SHP77 (cell line): ENCODE measurements around the gene RPTOR.

ENCODE experiments used
- DNase-seq, 2 experiments: peaks; one replicate each; lab custom pipeline; 2025; lab: John Stamatoyannopoulos, UW

RPTOR gene

DNA sequence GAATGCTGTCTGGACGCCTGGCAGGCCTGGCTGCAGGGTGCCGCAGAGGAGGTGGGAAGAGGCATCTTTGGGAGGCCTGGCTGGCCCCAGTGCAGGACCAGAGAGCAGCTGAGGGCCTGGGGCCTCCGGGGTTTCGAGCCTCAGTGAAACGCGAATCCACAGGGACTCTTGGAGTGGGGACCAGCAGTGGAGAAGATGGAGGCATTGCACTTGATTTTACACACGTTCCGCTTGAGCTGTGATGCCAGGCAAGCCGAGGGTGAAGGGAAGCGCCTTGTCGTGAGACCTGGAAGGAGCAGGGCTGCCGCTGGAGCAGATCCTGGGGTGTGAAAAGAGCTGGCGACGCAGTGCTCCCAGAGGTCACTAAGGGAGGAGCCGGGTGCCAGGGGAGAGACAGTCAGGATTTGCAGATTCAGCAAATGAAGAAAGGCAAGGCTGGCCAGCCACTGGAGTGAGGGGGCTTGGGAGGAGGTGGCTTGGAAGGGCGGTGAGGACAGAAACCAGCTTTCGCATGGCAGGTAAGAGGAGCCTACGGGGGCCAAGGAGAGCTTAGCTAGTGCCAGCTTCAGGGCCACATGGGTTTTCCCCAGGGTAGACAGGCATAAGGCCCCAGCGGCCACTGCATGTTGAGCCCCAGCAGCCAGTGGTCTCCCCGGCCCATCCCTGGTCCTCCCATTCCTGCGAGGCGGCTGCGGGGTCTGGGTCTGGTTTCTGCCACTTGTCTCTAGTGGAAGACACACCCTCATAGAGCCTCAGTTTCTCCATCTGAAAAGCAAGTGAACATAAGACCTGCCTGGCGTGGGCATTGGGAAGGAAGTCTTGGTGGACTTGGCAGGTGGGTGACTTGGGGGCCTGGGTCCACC lies 271.8 kb downstream of the RPTOR start:
- DNase-seq = no peak

- no peak for DNase-seq
These were observed 272.7 kb downstream of the RPTOR start for GRCh38 chr17:80817321-80817845.

DNA sequence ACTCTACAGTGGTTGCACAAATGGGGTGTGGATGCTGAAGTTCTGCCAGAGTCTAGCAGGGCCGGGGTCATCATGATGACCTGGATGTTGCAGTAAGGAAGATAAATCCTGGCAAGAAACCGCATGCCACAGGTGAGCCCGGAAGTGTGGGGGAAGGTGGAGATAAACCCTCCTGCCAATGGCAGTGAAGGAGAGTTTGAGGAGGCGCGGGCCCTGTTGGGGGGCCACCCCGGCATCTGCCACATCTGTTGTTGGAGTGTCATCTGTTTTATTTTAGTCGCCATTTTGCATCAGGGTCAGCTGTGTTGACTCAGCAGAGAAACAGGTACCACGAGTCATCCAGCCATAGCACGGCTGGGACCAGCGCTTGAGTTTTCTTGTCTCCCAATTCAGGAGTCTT lies 273.2 kb downstream of the RPTOR start:
- peak in 1 of 2 experiments; percentile 27 for DNase-seq

- no peak for DNase-seq
These were observed 274.2 kb downstream of the RPTOR start for GRCh38 chr17:80818871-80819270.

DNA sequence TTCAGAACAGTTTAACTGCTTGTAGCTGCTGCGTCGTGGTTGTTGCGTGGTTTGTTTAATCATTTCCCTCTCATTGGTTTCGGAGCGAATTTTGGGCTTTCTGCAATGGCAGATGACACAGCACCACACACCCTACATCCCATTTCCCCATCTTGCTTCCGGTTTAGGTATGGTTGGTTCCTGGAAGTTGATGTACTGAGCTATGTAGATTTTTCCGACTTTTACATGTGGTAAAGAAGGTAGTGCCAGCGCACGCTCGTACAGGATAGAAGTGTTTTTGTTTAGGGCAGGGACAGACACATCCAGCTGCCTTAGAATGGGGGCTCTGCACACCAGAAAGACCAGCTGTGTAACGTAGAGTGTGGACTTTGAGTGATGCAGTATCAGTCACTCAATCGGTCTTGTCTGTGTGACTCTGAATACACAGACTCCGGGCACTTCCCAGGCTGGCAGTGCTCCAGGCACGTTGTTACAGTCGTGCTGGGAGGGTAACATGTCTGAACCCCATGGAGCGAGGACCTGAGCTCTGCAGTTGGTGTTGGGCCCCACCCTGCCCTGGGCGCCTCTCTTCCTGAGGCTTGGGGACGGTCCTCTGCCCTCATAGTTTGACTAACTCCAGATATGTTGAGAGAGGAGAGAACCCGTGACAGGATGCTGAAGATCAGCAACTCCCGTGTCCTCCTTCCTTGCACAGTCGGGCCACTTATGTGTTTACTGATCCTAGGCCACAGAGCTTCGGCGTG lies 275.0 kb downstream of the RPTOR start:
- DNase-seq = peak in 1 of 2 experiments; percentile 67

DNA sequence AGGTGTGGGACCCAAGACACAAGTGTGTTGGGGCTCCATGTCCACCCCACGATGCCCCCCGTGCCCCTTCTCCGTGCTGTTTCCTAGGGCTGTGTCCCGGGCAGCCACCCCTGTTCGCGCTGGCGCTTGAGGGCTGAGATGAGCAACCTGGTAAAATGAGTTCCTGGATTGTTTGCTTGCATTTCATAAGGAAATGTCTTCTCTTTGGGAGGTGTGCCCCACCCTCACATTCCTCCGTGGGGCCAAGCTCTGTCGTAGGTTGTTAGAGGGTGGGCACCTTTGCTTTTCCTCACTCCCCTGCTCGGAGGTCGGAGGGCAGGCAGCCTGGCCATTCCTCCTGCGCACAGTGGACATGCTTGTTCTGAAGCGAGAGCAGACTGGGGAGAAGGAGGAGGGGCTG lies 275.7 kb downstream of the RPTOR start:
- DNase-seq = no peak

DNA sequence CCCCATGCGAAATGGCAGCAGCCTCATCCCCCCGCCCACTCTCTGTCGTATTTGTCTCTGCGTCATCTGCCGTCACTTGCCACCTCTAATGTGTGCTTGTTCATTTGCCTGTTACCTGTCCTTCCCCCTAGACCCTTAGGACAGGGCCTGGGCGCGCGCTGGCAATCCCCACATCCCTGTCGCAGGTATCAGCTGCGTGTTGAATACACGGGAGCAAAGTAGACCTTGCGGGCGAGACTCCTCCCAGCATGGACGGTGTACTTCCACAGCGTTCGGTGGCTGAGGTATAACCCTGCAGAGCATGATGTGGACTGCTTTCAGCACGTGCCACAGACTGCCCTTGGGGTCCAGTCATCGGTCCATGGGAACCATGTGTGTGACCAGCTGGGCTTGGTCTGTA lies 276.9 kb downstream of the RPTOR start:
- DNase-seq = no peak

DNA sequence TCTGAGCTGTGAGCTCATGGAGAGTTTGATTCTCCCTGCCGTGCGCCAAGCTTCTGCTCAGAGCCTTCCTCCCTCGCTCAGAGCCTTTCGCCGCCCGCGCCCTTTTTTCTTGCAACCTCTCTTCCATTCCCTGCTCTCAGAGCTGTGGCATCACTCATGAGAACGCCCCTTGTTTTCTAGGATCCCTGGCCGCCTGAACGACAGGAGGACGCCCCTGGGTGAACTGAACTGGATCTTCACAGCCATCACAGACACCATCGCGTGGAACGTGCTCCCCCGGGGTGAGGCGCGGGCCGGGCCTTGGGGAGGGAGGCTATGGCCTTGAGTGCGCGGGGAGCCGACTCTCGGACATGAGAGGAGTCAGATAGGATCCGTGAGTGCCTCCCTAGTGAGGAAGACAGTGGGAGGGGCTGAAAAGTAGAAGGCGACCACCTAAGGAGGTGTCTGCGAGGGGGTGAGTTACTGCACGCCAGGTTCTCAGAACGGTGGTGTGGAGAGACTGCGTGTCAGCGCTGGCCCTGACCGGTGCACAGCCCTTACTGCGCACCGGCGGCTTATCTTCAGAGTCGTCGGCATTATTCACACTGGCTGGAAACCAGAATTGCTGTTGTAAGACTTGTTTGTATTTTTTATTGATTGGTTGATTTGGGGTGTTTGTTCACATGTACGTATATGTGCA lies 277.5 kb downstream of the RPTOR start:
- DNase-seq = no peak

DNA sequence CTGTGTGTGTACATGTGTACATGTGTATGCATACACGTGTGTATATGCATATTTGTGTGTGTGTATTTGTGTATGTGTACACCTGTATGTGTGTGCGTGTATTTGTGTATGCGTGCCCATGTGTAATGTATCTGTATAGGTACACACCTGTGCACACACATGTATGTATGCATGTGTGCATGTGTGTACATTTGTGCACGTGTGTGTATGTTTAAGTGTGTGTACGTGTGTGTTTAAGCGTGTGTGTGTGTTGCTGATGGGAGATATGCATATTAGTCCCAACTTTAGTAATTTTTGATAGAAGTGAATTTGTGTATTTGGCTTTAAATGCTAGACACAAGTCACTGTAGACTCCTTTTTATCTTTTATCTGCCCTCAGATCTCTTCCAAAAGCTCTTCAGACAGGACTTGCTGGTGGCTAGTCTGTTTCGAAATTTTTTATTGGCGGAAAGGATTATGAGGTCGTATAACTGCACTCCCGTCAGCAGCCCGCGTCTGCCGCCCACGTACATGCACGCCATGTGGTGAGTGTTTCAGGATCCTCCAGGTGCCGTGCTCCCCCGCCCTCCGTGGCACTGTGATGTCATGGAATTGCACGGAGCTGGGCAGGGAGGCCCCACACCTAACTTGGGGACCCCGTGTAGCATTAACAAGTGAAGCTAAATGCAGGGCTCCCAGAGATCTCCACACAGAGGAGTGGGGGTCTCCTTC lies 278.2 kb downstream of the RPTOR start:
- DNase-seq = peak in 1 of 2 experiments; percentile 47

- DNase-seq = no peak
These were observed 280.2 kb downstream of the RPTOR start for GRCh38 chr17:80824549-80825470.

DNA sequence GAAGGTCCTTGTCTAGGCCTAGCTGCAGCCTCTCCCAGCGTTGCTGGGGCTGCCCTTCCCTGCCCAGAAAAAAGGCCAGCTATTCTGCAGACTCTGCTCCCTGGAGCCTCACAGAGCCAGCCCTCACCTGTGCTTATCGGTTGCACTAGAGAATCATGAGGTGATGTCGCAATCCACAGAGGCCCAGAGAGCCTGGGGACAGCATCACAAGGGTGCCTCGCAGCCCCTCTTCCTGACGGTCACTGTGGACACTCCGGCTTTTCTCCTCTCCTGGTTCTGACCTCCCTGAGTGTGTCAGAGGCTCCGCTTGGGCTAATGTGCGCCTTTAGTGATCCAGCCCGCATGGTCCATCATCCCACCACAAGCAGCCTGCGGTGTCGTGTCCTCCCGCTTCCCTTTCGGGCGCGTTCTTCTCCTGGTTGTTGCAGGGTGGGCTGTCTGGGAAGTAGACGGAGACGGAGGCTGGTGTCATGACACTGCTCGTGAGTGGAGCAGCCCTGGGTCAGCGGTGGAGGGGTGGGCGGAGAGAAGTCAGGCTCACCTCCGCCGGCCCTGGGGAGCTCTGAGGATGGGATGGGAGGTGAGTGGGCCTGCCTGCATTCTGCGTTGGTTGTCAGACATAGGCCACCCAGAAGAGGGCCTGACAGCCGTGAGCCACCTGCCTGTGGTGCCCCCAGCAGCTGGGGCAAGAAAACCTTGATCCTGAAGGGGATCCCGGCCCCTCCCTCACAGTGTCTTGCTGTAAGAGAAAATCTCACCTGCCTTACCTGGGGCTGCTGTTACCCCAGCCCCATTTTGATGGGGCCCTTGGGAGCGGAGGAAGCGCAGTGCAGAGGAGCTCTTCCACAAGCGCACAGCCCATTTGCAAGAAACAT lies 281.1 kb downstream of the RPTOR start:
- DNase-seq = no peak

DNA sequence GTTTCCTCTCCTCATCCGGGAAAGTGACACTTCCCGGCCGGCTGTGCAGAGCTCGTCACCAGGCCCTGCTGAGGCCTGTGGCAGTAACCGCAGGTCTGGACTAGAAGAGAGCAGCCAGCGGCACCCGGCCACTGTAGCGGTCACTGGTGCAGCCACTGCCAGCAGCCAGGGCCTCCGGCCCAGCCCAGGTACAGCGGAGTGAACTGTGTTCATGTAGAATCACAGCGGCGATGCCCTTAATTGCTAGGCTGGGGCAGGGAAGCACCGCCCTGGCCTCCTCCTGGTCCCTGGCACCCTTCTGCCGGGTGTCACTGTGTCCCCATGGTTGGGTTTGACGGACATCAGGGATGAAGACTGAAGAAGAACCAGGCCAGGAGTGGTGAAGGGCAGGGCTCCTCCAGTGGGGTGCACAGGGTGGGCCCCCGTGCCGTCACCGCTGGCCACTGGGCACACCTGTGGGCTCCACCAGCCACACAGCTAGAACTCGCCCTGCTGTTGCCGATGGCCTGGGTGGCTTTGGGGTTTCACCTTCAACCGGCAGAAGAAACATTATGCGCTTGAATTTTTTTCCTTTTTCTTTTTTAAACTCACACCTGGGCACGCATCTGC lies 281.8 kb downstream of the RPTOR start:
- DNase-seq = peak in 1 of 2 experiments; percentile 28

DNA sequence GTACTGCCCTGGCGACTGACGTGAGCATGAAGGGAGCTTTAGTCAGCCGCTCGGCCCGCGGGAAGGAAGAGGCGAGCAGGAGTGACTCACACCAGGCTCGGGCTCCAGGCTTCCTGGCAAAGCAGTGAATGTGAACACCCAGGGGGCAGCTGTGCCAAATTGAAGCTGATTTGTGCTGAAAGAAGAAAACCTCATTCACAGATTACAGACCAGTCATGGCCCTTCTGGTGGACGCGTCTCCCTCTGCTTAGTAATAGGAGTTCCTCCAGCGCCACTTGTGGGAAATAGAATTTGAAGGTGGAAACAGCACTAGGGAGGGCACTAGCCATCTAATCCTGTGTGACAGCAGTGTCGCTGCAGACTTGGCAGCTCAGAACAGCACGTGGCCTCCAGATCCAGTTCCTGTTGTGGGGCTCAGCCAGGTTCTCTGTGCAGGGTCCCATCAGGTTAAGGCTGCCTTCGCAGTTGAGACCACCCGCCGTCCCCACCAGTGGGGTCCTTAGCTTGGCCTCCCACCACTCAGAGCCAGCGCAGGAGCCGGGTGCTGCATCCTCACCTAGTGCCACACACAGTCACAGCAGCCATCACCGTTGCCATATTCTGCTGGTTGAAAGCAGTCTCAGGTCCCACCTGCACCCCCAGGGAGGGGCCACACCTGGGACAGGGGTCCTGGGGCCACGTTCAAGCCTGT lies 282.5 kb downstream of the RPTOR start:
- DNase-seq = peak in 1 of 2 experiments; percentile 81

- DNase-seq = peak in 1 of 2 experiments; percentile 69
These were observed 283.3 kb downstream of the RPTOR start for GRCh38 chr17:80827646-80828643.

DNA sequence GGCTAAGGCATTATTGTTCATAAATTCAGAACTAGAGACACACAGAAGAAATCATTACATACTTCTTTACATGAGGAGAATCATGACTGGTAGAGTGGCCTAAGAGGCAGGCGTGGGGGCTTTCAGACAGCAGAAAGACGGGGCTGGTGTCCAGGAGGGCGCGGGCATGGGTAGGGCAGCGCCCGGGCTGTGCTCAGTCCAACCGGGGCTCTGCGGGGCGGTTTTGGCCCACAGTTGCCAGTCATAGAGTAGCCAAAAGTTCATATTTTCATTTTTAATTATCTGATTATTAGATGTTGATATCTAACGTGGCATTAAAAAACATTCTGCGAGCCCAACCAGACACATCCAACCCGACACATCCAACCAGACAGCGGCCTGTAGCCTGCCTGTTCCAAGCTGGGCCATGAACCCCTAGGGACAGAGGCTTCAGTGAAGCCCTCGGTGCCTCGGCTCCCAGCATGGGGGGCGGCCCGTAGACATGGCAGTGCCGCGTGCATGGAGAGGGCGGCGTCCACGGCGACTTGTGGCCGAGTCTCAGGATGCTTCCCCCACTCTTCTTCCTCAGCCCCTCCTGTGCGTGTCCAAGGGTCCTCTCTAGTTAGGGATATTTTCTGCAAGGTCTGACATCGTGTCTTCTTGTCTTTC lies 284.7 kb downstream of the RPTOR start:
- DNase-seq = no peak

DNA sequence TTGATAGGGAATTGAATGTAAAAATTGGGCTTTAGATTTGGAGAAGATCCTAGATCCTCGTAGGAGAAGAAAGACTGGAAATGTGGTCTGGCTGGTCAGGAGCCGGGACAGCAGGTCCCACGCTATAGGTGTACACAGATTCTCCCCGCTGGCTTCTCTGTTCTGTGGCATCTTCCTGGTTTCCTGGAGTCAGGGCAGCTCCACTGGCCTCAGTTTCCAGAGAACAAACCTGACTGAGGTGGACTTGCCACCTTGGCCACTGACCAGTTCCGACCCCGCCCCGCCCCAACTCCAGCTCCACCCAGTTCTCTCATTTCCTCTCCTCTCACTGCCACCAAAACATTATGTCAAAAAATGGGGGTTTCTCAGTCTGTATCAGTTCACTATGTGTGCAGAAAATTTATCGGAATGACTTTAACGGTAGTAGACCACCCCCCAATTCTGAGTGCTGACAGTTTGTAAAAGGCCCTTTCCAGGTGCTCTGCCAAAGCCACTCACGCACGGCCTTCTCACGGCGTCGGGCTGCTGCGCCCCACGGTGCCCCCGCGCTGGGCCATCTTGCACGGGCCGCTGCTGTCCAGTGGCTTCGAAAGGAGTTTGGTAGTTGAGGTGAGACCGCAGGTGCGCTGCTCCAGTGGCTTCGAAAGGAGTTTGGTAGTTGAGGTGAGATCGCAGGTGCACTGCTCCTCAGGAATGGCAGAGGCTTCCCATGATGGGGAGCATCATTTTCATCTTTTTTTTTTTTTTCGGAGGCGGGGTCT lies 285.6 kb downstream of the RPTOR start:
- no peak for DNase-seq
